LNCaP clone FGC (cell line): ENCODE data around the gene ZG16.

ENCODE experiments used
- DNase-seq: peaks from one replicate; pipeline ENCODE4 v3.0.0-alpha.2; 2011; ENCODE audit warnings: low read depth
- H3K4me3 ChIP-seq: 2 replicates; pipeline ENCODE4 v1.5.1; 2011; ENCODE audit warnings: mild to moderate bottlenecking, low read depth, low read length, control low read depth
- TF ChIP-seq, protein P1 (sequence below): IDR thresholded peaks from 2 replicates; pipeline ENCODE4 v1.5.1; 2012; ENCODE audit warnings: mild to moderate bottlenecking; ENCODE audit not compliant: control insufficient read depth, insufficient read depth; ENCODE audit errors: extremely low read depth

Gene ZG16

DNA sequence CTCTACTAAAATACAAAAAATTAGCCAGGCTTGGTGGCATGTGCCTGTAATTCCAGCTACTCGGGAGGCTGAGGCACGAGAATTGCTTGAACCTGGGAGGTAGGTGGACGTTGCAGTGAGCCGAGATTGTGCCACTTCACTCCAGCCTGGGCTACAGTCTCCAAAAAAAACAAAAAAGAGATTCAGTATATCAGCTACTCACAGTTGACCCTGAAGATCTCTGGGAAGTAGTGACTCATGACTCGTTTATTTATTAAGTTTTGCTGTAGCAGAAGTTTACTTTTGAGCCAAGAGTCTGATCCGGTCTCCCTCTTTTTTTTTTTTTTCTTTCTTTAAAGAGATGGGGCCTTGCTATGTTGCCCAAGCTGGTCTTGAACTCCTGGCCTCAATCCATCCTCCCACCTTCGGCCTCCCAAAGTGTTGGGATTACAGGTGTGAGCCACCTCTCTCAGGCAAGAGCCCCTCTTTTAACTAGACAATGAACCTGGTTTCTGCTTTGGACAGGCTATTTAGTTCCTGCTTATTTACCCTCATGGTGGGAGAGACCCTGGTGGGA lies 46.6 kb downstream of the ZG16 start:
- H3K4me3 ChIP-seq = no peak overlapping the region
- TF ChIP-seq, protein P1, sequence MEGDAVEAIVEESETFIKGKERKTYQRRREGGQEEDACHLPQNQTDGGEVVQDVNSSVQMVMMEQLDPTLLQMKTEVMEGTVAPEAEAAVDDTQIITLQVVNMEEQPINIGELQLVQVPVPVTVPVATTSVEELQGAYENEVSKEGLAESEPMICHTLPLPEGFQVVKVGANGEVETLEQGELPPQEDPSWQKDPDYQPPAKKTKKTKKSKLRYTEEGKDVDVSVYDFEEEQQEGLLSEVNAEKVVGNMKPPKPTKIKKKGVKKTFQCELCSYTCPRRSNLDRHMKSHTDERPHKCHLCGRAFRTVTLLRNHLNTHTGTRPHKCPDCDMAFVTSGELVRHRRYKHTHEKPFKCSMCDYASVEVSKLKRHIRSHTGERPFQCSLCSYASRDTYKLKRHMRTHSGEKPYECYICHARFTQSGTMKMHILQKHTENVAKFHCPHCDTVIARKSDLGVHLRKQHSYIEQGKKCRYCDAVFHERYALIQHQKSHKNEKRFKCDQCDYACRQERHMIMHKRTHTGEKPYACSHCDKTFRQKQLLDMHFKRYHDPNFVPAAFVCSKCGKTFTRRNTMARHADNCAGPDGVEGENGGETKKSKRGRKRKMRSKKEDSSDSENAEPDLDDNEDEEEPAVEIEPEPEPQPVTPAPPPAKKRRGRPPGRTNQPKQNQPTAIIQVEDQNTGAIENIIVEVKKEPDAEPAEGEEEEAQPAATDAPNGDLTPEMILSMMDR = no peak
- no peak for DNase-seq

DNA sequence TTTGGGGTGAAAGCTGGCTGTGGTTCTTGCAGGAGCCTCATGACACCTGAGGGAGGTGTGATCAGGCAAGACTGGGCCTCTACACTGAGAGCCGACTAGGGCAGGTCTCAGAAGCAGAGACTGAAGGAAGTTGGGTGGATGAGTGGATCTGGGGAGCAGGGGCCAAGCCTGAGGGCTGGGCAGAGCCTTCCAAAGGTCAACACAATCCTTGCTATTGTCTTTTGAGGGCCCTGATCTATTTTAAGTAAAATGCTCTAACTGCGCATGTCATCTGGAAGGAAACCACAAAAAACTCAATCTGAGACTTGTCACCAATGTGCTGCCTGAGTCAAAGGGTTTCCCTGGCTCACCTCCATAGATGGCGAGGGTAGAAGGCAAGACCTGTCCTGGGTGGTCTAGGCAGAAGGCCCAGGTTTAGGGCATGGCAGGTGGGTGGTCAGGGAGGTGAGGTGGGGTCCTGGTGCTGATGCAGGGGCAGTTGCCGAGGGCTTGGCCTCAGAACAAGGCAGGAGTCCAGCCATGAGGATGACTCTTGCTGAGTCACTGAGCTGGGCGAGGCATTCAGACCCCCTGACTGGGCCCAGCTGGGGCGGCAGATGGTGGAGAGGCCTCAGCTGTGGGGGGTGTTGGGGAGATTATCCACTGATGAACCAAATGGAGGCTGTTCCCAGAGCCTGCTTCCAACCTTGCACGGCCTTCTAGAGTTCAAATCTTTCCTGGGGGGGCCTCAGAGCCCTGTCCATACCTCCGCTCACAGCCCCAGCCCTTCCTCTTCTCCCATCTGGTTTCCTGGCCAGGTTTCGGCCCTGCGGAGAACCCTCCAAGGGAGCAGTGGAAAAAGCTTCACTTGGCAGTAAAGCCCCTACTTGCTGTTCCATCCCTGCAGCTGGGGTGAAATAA lies 47.3 kb downstream of the ZG16 start:
- TF ChIP-seq, protein P1 = no peak
- H3K4me3 ChIP-seq = no peak overlapping the region
- no peak for DNase-seq

DNA sequence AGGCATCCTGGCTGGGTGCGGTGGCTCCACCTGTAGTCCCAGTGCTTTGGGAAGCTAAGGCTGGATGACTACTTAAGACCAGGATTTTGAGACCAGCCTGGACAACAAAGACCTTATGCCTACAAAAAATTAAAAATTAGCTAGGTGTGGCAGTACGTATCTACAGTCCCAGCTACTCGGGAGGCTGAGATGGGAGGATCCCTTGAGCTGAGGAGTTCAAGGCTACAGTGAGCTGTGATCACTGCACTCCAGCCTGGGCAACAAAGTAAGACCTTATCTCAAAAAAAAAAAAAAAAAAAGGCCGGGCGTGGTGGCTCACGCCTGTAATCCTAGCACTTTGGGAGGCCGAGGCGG lies 48.3 kb downstream of the ZG16 start:
- TF ChIP-seq, protein P1 = no peak
- no peak for DNase-seq
- H3K4me3 ChIP-seq = no peak overlapping the region

DNA sequence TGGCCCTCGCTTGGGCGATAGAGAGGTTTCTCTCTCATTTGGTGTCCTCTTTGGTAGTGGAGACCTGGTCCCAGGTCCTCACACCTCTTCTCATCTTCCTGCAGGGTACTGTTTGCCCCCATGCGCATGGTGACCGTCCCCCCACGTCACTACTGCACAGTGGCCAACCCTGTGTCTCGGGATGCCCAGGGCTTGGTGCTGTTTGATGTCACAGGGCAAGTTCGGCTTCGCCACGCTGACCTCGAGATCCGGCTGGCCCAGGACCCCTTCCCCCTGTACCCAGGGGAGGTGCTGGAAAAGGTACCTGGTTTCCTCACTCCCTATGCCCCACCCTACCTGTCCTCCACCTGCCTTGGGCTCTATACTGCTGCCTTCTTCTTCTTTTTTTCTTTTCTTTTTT lies 52.7 kb downstream of the ZG16 start:
- no peak overlapping the region for H3K4me3 ChIP-seq
- DNase-seq = no peak
- TF ChIP-seq, protein P1 = no peak

DNA sequence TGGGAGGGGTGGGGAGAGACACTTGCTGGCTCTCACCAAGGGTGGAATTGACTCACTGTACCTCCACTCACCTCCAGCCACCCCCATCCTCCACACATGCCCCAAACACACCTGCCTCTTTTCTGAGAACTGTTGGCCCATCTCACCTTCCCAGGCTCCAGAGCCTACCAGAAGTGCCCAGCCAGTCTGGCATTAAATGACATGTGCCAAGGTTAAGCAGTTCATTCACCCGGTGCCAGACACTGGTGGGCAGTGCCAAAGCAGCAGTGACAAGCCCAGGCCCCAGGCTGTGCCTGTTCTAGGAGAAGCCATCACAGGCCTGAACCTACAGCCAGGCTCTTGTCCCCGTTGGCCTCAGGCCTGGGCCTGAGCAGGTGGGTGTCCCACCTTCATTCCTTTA lies 53.4 kb downstream of the ZG16 start:
- no peak overlapping the region for H3K4me3 ChIP-seq
- DNase-seq = no peak
- TF ChIP-seq, protein P1 = no peak
